Sigmoid colon (tissue), 4 donors: ENCODE results near the gene PSEN1.

Source experiments
- CTCF ChIP-seq, 4 experiments: fragments of 450-650 bp in 3 of 4; fragments of 200-600 bp in 1 of 4; IDR thresholded peaks; one replicate each; pipeline ENCODE4 v1.5.1; 2016 to 2019; ENCODE audit warnings: antibody characterized with exemption in 4 of 4, mild to moderate bottlenecking in 3 of 4, moderate library complexity in 2 of 4
- EP300 ChIP-seq, 4 donors: sonication (generic); formaldehyde crosslinking; IDR thresholded peaks; one replicate each; pipeline ENCODE4 v1.6.1; 2017; ENCODE audit warnings: antibody characterized with exemption in 4 of 4
- POLR2A ChIP-seq, 2 donors: fragments of 450-650 bp; IDR thresholded peaks; one replicate each; pipeline ENCODE4 v1.6.1; 2016; ENCODE audit warnings: antibody characterized with exemption in 2 of 2, mild to moderate bottlenecking in 2 of 2, moderate library complexity in 2 of 2

GRCh38 chr14:73234029-73234428 is 97.7 kb downstream of the PSEN1 start:
- TF ChIP-seq CTCF (IDR thresholded peaks at IDR 0.05) (no peak), EP300 (IDR thresholded peaks at IDR 0.05) (no peak), POLR2A (IDR thresholded peaks at IDR 0.05) (no peak)
